Effector CD8-positive, alpha-beta T cell (primary cell): ENCODE results near the gene EFHD1.
"Not testable (repeated sequence)": the region's sequence is repeated elsewhere in the genome, so short reads cannot be mapped to it uniquely, and the experiment has no call there.

Source experiments
- DNase-seq: peaks from one replicate; lab custom pipeline; 2025; lab: John Stamatoyannopoulos, UW

The EFHD1 gene

DNA sequence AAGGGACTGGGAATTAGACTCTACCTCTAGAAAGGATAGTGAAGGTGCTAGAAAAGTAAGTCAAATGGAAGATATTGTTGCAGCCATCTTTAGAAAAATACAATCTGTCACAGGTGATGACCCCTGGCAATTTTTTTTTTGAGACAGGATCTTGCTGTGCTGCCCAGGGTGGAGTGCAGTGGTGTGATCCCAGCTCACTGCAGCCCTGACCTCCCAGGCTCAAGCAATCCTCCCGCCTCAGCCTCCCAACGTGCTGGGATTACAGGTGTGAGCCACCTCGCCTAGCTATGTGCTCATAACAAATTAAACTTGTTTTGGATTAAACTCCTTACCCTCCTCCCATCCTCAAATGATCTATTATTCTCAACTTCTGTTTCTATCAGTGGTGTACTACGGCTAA is 59.9 kb downstream of the EFHD1 start:
- no peak for DNase-seq

DNA sequence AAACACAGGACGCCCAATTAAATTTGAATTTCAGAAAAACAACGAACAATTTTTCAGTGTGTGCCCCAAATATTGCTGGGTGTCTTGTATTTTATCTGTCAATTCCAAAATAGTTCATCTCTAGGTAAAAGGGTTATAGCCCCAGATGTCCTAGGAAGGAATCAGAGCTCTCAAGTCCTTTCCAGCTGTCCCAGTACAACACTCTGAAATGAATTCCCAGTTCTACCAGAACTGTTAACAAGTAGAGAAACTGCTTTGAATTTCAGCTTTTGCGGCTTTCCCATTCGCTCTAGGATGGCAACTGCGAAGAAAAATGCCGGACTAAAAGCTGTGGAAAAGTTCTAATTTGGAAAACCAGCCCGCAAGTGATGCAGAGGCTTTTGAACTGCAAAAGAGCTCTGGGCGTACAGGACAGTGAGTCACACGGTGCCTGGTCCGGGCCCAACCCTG is 63.2 kb downstream of the EFHD1 start:
- no peak for DNase-seq

DNA sequence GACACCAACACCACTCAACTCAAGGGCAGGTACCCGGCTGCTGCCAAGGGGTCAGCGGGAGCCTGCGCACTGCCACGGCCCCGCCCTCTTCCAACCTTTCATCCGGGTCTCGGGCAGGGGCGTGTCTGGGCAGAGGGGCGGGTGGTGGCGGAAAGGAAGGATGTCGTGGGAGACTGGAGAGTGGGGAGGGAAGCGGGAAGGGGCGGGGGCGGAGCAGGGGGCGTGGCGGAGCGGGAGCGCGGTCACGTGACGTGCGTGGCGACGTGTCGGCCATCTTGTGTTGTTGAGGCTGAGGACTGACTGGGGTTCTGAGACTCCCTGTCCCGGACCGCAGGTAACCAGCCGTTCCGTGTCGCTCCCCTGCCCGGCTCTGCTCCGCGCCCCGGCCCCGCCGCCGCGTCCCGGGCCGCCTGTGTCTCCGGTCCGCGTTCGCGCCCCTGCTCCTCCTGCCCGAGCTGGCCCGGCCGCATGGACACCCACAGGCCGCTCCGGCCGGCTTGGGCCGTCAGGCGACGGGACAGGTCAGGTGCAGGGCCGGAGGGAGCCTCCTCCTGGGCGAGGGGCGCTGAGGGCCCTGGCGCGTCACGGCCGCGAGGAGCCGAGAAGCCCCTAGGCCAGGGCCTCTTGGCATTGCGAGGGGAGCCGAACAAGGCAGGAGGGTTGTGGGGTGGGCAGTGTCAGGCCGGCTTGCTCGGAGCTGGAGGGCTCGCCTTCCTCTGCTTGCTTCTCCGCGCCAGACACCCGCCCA is 63.8 kb downstream of the EFHD1 start, which contains the start of gene GIGYF2:
Gene GIGYF2 (plus strand): TSS at position 273 of the 748 bp plus-strand sequence. CDS start 37,867 bp downstream, outside the sequence.
- peak; percentile 85 for DNase-seq

DNA sequence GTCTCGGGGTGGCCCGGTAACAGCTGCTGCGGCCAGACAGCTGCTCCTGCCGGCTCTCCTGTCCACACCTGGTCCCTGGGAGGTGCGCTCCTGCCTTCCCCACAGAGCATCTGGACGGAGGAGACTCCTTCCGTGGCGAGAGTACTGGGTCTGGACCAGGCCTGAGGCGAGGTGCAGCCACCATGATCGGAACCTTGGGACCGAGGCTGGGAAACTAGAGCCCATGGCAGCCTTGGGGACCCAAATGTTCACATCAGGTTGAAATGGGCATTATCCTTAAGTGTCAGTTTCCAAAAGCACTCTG is 64.4 kb downstream of the EFHD1 start:
- DNase-seq = no peak

DNA sequence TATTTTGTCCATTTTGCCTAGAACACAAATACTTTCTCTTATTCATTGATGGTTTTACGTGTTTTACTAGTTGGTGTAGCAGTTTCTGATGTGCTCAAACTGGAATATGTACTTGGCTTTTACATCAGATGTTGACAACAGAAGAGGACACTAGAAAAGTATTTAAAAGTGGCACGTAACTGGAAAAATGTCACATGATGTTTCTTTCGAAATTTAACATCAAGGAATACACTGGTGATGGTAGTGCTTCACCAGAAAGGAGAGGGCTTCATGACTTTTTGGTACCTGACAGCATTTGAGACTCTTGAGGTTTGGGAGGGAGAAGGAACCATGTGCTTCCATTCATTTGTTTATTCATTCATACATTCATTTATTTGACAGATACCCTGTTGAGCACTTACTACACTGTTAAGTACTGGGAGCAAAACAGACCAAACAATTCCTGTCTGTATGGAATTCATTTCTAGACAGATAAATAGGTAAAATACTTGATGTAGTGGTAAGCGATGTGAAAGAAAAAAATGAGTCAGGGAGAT is 65.2 kb downstream of the EFHD1 start:
- no peak for DNase-seq

DNA sequence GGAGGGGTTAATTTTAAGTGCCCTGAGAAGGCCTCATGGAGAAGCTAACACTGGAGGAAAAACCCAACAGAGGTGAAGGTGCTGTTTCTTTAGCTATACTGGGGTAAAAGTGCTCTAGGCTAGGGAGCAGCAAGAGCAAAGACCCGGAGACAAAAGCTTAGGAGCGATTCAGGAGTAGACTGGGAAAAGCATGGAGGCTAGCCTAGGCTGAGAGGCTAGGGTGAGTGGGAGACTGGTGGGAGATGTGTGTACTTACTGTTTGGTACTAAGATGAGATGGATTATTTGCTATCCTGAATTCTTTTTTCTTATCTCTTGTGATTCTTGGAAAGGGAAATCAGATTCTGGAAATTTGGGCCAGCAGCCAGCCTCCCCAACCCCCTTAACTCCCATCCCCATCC is 65.7 kb downstream of the EFHD1 start:
- no peak for DNase-seq

DNA sequence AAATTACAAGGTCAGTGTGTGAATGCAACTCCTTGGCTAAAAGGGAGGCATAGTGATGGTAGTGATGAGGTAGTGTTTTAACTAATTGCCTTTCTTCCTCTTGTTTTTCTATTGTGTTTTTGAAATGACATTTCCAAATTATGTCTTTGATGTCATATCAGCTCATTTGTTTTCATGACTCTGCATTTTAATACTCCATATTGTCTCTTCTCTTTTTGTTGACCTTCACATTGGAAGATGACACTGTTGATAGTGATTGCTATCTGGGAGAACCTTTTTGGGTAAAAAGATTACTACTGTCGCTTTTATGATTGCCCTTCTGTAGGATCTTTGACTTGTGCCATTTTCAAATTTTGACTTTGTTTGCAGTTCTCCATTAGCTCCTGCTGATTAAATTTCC is 66.8 kb downstream of the EFHD1 start:
- no peak for DNase-seq

DNA sequence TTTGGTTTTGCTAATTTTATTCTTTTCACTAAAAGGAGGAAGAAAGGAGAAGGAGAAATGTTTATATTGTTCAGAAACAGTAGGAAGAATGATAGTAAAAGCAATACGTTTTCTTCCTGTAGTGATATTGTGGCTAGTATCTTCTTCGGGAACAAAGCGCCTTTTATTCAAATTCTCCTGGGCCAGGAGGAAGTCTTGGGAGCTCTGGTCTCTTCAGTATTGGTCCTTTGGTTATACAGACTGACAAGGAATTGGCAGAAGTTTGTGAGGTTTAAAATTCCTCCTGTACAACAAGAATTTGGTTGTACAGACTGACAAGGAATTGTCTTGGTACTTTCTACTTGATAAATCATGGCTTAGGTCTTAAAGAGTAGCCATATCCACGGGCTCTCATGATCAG is 73.7 kb downstream of the EFHD1 start:
- no peak for DNase-seq

DNA sequence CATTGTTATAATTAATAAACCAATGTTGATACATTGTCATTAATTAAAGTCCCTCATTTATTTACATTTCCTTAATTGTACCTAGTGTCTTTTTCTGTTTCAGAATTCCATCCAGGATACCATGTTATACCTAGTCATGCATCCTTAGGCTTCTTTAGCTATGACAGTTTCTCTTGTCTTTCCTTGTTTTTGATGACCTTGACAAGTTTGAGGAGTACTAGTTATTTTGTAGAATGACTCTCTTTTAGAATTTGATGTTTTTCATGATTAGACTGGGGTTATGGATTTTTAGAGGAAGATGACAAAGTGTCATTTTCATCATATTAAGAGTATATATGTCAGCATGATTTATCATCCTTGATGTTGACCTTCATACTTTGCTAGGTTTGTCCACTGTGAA is 80.1 kb downstream of the EFHD1 start:
- no peak for DNase-seq

DNA sequence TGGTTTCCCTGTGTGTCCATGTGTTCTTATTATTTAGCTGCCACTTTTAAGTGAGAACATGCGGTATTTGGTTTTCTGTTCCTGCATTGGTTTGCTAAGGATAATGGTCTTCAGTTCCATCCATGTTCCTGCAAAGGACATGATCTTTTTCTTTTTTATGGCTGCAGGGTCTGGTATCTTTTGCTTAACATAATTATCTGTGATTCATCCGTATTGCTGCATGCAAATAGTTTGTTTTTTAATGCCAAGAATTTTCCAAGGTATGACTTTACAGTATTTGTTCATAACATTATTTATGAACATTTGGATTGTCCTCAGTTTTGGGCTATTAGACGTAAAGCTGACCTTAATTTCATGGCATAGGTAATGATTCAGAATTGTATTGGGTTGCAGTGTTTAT is 81.6 kb downstream of the EFHD1 start:
- DNase-seq = no peak

DNA sequence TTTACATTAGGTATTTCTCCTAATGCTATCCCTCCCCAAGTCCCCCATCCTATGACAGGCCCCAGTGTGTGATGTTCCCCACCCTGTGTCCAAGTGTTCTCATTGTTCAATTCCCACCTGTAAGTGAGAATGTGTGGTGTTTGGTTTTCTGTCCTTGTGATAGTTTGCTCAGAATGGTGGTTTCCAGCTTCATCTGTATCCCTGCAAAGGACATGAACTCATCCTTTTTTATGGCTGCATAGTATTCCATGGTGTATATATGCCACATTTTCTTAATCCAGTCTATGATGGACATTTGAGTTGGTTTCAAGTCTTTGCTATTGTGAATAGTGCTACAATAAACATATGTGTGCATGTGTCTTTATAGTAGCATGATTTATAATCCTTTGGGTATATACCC is 86.7 kb downstream of the EFHD1 start:
- DNase-seq = not testable (repeated sequence)

DNA sequence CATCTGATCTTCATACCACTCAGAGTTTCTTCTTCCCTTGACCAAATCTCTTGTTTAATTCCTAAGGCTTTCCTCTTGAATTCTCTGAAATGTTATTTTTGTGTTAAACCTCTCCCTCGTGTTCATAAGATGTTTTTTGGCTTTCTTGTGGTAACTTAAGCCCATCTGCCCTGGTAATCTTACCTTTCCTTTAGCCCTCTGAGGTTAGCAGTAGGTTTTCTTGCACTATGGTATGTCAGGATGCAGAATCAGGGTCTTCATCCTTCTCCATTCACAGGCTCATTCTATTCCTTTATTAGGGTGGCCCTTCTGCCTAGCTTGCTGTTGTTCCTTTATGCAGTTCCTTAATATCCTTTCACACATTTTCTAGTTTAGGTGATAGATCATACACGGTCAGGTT is 87.9 kb downstream of the EFHD1 start:
- DNase-seq = no peak

DNA sequence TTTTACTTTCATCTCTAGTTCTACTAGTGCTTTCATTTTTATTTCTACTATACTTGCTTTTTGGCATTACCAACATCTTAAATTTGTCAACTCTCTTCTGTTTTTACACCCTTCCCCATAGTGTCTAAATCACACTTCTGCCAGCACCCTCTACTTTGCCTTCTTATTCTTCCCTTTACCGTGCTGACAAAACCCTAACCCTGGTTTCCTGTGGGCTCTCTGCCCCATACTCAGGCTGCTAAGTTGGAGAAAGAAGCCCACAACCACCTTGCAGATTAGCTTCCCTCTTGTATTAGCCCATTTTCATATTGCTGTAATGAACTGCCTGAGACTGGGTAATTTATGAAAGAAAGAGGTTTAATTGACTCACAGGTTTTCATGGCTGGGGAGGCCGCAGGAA is 88.5 kb downstream of the EFHD1 start:
- DNase-seq = no peak

DNA sequence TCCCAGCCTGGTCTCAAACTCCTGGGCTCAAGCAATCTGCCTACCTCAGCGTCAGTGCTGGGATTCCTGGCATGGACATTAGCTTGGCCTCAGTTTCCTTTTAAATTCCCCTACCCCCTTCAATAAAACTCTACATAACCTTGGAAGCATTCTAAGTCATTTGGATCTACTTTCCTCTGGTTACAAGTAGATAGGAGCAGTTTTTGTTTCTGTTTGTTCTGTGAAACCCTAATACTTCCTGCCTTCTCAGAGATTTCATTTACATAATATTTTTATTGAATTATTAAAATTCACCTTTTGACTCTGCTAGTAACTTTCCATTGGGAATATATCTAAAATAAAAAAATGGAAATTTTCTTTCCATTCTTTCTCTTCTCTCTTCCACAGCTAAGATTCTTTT is 89.6 kb downstream of the EFHD1 start:
- no peak for DNase-seq

DNA sequence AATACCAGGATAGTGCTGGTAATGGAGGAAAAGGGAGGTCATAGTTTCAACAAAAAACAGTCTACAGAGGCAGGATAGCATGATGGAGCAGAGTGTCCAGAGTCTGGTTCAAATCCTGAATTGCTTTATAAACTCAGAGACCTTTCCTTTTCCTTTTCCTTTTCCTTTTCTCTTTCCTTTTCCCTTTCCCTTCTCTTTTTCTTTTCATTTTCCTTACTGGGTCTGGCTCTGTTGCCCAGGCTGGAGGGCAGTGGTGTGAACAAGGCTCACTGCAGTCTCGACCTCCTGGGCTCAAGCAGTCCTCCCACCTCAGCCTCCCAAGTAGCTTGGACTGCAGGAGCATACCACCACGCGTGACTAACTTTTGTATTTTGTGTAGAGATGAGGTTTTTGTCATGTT is 95.4 kb downstream of the EFHD1 start:
- no peak for DNase-seq

DNA sequence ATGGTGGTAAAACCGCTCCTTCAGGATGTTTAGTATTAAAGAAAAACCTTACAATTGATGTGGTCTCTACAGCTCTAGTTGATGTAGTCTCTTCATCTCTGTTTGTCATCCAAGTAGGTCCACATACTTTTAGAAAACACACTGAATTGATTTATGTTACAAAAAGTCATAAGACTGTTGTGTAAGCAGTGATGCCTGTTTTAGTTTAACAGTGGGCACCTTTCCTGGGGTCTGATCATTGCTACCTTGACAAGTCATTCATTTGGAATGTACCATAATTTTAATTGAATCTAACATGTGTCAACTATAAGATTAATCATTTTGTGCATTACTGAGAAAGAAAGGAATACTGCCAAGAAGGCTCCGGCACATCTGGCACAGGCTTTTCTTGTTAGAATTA is 98.1 kb downstream of the EFHD1 start:
- DNase-seq = no peak
